Panc1 (cell line): ENCODE measurements around the gene GPR15LG.

Source experiments
- CTCF ChIP-seq: fragments of 450-650 bp; IDR thresholded peaks from 2 replicates; pipeline ENCODE4 v1.5.1; 2017; ENCODE audit warnings: mild to moderate bottlenecking
- POLR2AphosphoS5 ChIP-seq: IDR thresholded peaks from 2 replicates; pipeline ENCODE4 v1.6.1; 2012; ENCODE audit warnings: mild to moderate bottlenecking, low read depth, low read length, moderate library complexity
- SIN3A ChIP-seq: IDR thresholded peaks from 2 replicates; pipeline ENCODE4 v1.6.1; 2012; ENCODE audit warnings: low read depth, mild to moderate bottlenecking, low read length, moderate library complexity, borderline replicate concordance; ENCODE audit not compliant: insufficient read depth

- TF ChIP-seq CTCF (no peak), SIN3A (no peak), POLR2AphosphoS5 (no peak)
Measured at GRCh38 chr10:84211566-84211965, 38.0 kb downstream of the GPR15LG start.
